ENCODE measurements around the gene ALDH5A1. TPM values are rescaled to one million over a fixed set of nuclear protein-coding genes. Genes with fewer than 3 reads are reported as not detected.

ALDH5A1 gene
- total and polyA plus RNA-seq, 2 donors from 2014 or later: 10.4 to 11.0 TPM

- intact Hi-C loops (cut with DNase I): no loop called here
- H3K4me1 ChIP-seq (ENCODE audit: control insufficient read depth in 2 of 3, insufficient read depth in 2 of 3, low read depth in 1 of 3, low read length in 3 of 3): no peaks in the 10 kb centered on the region
- H3K27ac ChIP-seq (ENCODE audit: low read depth in 2 of 2, low read length in 2 of 2): no peak overlapping the region
- no peaks in the 10 kb centered on the region for H3K9me3 ChIP-seq (ENCODE audit: control insufficient read depth in 2 of 3, insufficient read depth in 1 of 3, low read length in 3 of 3)
- FAIRE-seq (no peak), DNase-seq (no peak)
- no peak for TF ChIP-seq CTCF (IDR thresholded peaks at IDR 0.05; ENCODE audit: borderline replicate concordance, extremely low read depth, insufficient read depth)
- H3K36me3 ChIP-seq (ENCODE audit: control insufficient read depth in 2 of 3, insufficient read depth in 3 of 3, low read length in 3 of 3): no peaks in the 10 kb centered on the region
- H3K9ac ChIP-seq (ENCODE audit: low read length in 3 of 3): no peak overlapping the region
- no peak overlapping the region for H3K4me3 ChIP-seq (ENCODE audit: low read length in 3 of 3)
- no peaks in the 10 kb centered on the region for H3K27me3 ChIP-seq (ENCODE audit: control insufficient read depth, insufficient read depth, low read length)
Observed at GRCh38 chr6:24469811-24470210, 25.0 kb upstream of the ALDH5A1 start.

GRCh38 chr6:24472181-24472580, 22.6 kb upstream of the ALDH5A1 start:
- TF ChIP-seq CTCF (IDR thresholded peaks at IDR 0.05; ENCODE audit: borderline replicate concordance, extremely low read depth, insufficient read depth): no peak
- intact Hi-C loops (cut with DNase I): no loop called here
- Histone ChIP-seq H3K9me3 (ENCODE audit: control insufficient read depth in 2 of 3, insufficient read depth in 1 of 3, low read length in 3 of 3) (no peaks in the 10 kb centered on the region), H3K4me1 (ENCODE audit: control insufficient read depth in 2 of 3, insufficient read depth in 2 of 3, low read depth in 1 of 3, low read length in 3 of 3) (no peaks in the 10 kb centered on the region), H3K27ac (ENCODE audit: low read depth in 2 of 2, low read length in 2 of 2) (no peak overlapping the region), H3K9ac (ENCODE audit: low read length in 3 of 3) (no peak overlapping the region), H3K36me3 (ENCODE audit: control insufficient read depth in 2 of 3, insufficient read depth in 3 of 3, low read length in 3 of 3) (no peaks in the 10 kb centered on the region), H3K27me3 (ENCODE audit: control insufficient read depth, insufficient read depth, low read length) (no peaks in the 10 kb centered on the region), H3K4me3 (ENCODE audit: low read length in 3 of 3) (no peak overlapping the region)
- DNase-seq: no peak
- FAIRE-seq: no peak

- no peaks in the 10 kb centered on the region for H3K36me3 ChIP-seq (ENCODE audit: control insufficient read depth in 2 of 3, insufficient read depth in 3 of 3, low read length in 3 of 3)
- no peak overlapping the region for H3K9ac ChIP-seq (ENCODE audit: low read length in 3 of 3)
- DNase-seq (no peak), FAIRE-seq (no peak)
- no peaks in the 10 kb centered on the region for H3K9me3 ChIP-seq (ENCODE audit: control insufficient read depth in 2 of 3, insufficient read depth in 1 of 3, low read length in 3 of 3)
- H3K27ac ChIP-seq (ENCODE audit: low read depth in 2 of 2, low read length in 2 of 2): no peak overlapping the region
- TF ChIP-seq CTCF (IDR thresholded peaks at IDR 0.05; ENCODE audit: borderline replicate concordance, extremely low read depth, insufficient read depth): no peak
- H3K4me1 ChIP-seq (ENCODE audit: control insufficient read depth in 2 of 3, insufficient read depth in 2 of 3, low read depth in 1 of 3, low read length in 3 of 3): no peaks in the 10 kb centered on the region
- intact Hi-C loops (cut with DNase I): no loop called here
- no peak overlapping the region for H3K4me3 ChIP-seq (ENCODE audit: low read length in 3 of 3)
- H3K27me3 ChIP-seq (ENCODE audit: control insufficient read depth, insufficient read depth, low read length): no peaks in the 10 kb centered on the region
Observed at GRCh38 chr6:24476631-24477030, 18.1 kb upstream of the ALDH5A1 start.

GRCh38 chr6:24477070-24477469, 17.7 kb upstream of the ALDH5A1 start:
- no peaks in the 10 kb centered on the region for H3K4me1 ChIP-seq (ENCODE audit: control insufficient read depth in 2 of 3, insufficient read depth in 2 of 3, low read depth in 1 of 3, low read length in 3 of 3)
- H3K27ac ChIP-seq (ENCODE audit: low read depth in 2 of 2, low read length in 2 of 2): no peak overlapping the region
- H3K27me3 ChIP-seq (ENCODE audit: control insufficient read depth, insufficient read depth, low read length): no peaks in the 10 kb centered on the region
- no peak for TF ChIP-seq CTCF (IDR thresholded peaks at IDR 0.05; ENCODE audit: borderline replicate concordance, extremely low read depth, insufficient read depth)
- intact Hi-C loops (cut with DNase I): no loop called here
- H3K9me3 ChIP-seq (ENCODE audit: control insufficient read depth in 2 of 3, insufficient read depth in 1 of 3, low read length in 3 of 3): no peaks in the 10 kb centered on the region
- H3K36me3 ChIP-seq (ENCODE audit: control insufficient read depth in 2 of 3, insufficient read depth in 3 of 3, low read length in 3 of 3): no peaks in the 10 kb centered on the region
- no peak overlapping the region for H3K9ac ChIP-seq (ENCODE audit: low read length in 3 of 3)
- H3K4me3 ChIP-seq (ENCODE audit: low read length in 3 of 3): no peak overlapping the region
- DNase-seq (no peak), FAIRE-seq (no peak)

Measured in kidney (tissue), 14 donors.